AG10803 (cell line): ENCODE measurements around the gene COL20A1.

Experiments
- DNase-seq: peaks from one replicate; pipeline ENCODE4 v3.0.0; 2010; ENCODE audit warnings: low read depth
- H3K4me3 ChIP-seq: 2 replicates; pipeline ENCODE4 v1.5.1; 2011; ENCODE audit warnings: mild to moderate bottlenecking, low read length, control low read depth
- CTCF ChIP-seq: conservative IDR thresholded peaks from 2 replicates; pipeline ENCODE4 v1.5.1; 2011; ENCODE audit warnings: mild to moderate bottlenecking, low read length, control low read depth, inconsistent platforms

Gene COL20A1

GRCh38 chr20:63310265-63310991 lies 17.4 kb downstream of the COL20A1 start:
- TF ChIP-seq CTCF = no peak
- no peak overlapping the region for H3K4me3 ChIP-seq
- no peak for DNase-seq

GRCh38 chr20:63311186-63311832 lies 18.3 kb downstream of the COL20A1 start:
- no peak for DNase-seq
- TF ChIP-seq CTCF = no peak
- no peak overlapping the region for H3K4me3 ChIP-seq

- no peak for TF ChIP-seq CTCF
- DNase-seq = no peak
- H3K4me3 ChIP-seq = no peak overlapping the region
Measured at GRCh38 chr20:63311833-63312243, 18.9 kb downstream of the COL20A1 start.

- TF ChIP-seq CTCF = no peak
- DNase-seq = no peak
- no peak overlapping the region for H3K4me3 ChIP-seq
Measured at GRCh38 chr20:63312273-63312672, 19.3 kb downstream of the COL20A1 start.

GRCh38 chr20:63312690-63313348 lies 19.8 kb downstream of the COL20A1 start:
- no peak for DNase-seq
- TF ChIP-seq CTCF = no peak

GRCh38 chr20:63313349-63314014 lies 20.5 kb downstream of the COL20A1 start:
- no peak for TF ChIP-seq CTCF
- no peak for DNase-seq
- no peak overlapping the region for H3K4me3 ChIP-seq

More at GRCh38 chr20:63312690-63313348, 19.8 kb downstream of the COL20A1 start:
- no peak overlapping the region for H3K4me3 ChIP-seq
